Activated CD4-positive, alpha-beta T cell treated with anti-CD3 and anti-CD28 coated beads, Interleukin-2, amount 50 U/mL, for 4 hours (primary cell): ENCODE results near the gene ANKLE2.

Experiments used
- DNase-seq, 2 experiments: peaks; one replicate each; pipeline ENCODE4 v3.0.0-alpha.2; 2020

ANKLE2 gene

DNA sequence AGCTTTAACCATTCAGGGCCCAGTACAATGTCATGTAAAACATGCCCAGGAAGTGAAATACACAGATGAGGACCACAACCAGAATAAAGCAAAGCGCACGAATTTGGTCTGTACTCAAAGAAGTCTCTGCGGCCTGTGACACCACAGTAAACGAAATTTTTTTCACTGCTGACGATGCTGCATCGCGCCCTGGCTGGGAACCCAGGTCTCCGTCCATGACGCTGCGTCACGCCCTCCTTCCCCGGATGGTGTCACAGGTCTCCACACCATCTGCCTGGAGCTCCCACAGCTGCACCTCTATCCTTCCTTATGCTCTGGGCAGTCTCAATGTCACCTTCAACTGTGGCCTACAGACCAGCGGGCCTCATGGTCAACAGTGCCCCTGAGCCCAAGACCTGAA lies 17.8 kb downstream of the ANKLE2 start:
- no peak for DNase-seq

DNA sequence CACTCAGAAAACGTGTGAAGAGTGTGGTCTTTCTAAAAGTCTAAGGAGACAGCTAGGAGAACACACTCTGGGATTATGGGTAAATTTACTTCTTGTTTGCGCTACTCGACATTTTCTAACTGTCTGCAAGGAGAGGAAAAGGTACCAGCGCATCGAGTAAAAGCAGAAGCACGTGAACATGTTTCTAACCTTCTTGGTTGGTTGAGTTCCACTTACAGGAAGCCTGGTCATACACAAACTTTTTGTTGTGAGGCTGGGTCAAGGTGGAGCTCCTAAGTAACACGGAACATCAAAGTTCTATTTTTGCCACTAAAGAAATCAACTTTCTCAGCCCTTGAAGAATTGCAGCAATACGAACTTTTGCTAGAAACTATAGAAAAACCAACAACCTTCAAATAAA lies 20.0 kb downstream of the ANKLE2 start:
- DNase-seq, result no peak

DNA sequence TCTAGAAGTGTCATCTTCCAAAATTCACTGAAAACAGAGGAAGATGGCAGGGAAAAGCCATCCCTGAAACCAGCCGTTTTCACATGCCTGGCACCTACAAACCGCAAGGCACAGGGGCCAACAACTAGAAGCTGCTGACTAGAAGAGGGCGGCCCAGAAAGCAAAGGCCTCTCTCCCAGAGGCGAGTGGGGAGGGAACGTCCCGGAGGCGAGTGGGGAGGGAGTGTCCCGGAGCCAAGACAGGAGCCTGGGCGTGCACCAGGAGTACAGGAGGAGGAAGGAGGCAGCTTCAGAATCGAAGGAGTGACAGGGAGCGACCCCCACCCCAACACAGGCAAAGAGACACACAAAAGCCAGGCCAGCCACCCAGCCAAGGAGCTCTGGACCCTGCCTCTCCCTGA lies 21.0 kb downstream of the ANKLE2 start:
- no peak for DNase-seq

DNA sequence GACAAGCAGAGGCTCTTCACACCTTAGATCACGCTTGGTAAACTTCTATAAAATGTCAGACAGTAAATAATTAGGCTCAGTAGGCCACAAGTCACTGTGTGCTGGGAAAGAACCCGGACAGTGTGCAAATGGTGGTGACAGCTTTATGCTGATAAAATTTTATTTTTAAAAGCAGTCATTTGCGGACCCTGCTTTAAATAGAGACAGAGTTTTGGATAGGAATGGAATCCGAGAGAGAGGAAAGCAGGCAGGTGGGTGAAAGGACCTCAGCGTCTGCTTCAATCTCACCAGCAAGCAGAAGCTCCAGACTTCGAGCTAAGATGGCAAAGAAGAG lies 21.4 kb downstream of the ANKLE2 start:
- no peak for DNase-seq

GRCh38 chr12:132739600-132740312 lies 21.9 kb downstream of the ANKLE2 start:
- DNase-seq, result no peak

- no peak for DNase-seq
Observed at GRCh38 chr12:132736913-132737312, 24.7 kb downstream of the ANKLE2 start.

GRCh38 chr12:132736378-132736777 lies 25.3 kb downstream of the ANKLE2 start:
- no peak for DNase-seq

- DNase-seq, result no peak
Observed at GRCh38 chr12:132735496-132735895, 26.1 kb downstream of the ANKLE2 start.

DNA sequence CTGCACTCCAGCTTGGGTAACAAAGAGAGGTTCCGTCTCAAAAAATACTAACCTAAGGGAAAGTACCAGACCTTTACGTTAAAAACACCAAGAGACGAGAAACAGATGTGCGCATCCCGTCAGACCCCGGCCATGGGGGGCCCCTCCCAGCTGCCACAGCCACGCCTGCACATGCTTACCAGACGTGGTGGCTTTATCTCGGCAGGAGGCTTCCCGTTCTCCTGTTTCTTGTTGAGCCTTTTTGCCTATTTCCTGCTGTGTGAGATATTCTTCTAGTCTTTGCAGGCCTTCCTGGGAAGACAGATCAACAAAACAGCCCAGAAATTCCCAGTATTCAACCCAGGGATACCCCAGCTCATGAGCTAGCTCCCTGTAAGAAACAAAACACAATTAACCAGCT lies 27.4 kb downstream of the ANKLE2 start:
- no peak for DNase-seq

- no peak for DNase-seq
Observed at GRCh38 chr12:132731574-132731973, 30.1 kb downstream of the ANKLE2 start.

GRCh38 chr12:132730353-132730752 lies 31.3 kb downstream of the ANKLE2 start:
- no peak for DNase-seq

DNA sequence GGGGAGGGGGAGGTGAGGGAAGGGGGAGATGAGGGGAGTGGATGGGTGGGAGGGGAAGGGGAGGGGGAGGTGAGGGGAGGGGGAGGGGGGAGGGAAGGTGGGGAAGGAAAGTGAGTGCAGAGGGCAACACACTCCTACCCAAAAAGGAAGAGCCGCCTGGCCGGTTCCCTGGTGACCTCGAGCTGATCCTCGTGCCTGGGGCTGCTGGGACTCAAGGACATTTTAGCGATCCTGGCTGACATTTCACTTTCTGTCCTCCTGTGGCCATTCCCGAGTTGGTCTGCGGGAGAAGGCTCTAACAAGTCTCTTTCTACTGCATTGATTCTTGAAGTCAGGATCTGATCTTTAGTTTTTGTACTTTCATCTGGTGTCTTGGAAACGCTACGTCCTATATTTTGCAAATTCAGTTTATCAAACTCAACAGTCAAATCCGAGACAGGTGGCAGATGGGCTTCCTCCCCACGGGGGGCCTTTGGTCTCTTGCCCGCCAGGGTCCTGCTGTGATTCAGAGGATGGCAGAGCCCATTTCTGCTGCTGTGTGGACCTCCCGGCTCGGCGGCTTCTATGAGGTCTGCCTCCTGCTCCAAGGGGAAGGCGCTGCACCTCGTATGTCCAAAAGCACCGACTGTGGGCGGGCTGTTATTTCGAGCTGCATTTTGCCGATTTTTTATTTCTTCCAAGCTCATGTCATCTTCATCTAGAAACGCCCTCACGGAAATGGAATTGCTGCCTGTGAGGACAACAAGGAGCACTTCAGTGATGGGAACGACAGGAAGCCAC lies 31.9 kb downstream of the ANKLE2 start:
- no peak for DNase-seq

GRCh38 chr12:132728502-132728901 lies 33.1 kb downstream of the ANKLE2 start:
- DNase-seq, result no peak

GRCh38 chr12:132727091-132727794 lies 34.4 kb downstream of the ANKLE2 start:
- DNase-seq, result no peak

DNA sequence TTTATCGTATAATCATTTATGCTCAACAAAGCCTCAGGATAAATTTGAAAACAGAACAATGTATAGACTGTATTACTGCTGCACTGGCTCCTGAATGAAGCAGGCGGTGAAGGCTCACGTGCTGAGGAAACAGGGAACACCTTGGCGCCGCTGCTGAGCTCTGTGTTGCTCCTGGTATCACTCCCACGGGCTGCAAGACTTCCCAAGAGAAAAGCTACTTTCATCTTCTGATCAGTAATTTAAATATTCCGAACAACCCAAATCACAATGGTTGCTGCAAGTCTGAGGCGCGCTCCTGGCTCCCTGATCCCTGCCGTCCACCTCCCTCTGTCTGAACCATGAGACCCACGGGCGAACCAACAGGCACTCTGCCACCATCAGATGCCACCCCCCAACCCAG lies 35.2 kb downstream of the ANKLE2 start:
- no peak for DNase-seq

GRCh38 chr12:132724506-132725241 lies 37.0 kb downstream of the ANKLE2 start:
- no peak for DNase-seq

DNA sequence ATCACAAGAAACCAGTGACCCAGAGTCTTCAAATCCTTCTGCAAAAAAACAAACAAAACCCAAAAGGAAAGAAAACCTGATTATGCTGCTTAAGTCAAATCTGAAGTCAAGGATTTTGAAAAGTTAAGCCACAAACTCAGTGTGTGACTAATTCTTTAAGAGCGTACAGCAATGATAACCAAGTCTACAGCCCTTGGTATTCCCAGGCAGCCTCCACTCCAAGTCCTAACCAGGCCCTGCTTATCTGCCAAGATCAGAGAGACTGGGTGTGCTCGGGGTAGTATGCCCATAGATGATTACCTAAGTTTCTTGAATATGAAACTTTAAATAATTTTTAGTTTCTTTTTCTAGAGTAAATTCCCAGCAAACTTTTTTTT lies 37.9 kb downstream of the ANKLE2 start:
- no peak for DNase-seq

DNA sequence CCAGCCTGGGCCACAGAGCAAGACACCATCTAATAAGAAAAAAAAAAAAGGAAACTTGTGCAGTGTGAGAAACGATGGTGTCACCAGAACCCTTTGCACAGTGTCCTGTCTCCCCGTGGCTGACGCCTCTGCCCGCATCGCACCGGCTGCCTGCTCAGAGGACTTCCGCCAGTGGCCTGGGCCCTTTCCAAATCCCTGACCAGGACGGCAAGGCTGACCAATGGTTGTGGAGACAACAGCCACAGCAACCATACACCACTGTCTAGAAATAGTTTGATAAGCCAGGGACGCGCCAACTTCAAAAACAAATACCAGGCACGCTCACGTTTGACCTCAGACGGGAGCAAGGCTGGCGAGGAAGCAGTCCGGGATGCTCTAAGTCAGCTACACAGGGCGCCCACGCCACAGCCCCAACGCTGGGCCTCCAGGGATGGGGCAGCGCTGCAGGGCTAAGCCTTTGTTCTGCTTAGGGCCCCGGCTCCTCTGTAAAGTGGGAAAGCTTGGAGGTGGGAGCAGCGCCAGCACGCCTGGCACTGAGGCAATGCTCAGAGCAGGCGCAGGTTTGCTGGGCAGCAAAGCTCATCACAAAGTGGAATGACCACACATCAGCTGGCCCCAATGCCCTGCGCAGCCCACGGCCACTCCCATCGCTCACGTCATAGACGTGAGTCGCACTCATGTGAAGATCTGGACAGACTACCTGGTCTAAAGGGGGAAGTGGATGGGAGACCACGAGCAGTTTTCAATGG lies 38.4 kb downstream of the ANKLE2 start:
- no peak for DNase-seq

DNA sequence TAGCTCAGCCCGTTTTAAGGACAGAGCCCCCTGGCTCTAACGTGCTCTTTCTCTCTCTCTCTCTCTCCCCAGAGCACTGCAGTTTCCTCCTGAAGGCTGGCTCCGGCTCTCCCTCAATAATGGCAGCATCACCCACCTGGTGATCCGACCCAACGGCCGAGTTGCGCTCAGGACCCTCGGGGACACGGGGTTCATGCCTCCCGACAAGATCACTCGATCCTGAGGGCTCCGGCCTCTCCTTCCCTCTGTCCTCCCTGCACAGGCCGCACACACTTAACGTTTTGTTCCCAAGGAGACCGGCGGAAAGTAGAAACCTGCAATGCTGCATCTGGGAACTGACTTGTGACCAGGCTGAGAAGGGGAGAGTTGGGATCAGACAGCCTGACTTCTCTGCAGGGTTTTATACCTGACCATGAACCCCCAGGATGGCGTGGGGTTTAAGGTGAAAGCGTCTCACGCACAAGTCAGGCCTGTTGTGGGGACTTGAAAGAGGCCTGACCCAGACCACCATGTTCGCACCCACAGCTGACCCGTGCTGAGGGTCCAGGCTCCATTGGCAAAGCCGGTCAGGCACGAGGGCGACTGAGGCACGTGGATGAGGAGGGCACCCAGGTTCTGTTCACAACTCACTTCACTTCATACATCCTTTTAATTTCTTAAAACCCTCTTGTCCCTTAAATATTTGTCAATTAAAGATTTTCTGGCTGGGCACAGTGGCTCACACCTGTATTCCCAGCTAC lies 40.9 kb downstream of the ANKLE2 start:
- DNase-seq, result no peak

- DNase-seq, result no peak
Observed at GRCh38 chr12:132719954-132720324, 41.7 kb downstream of the ANKLE2 start.

DNA sequence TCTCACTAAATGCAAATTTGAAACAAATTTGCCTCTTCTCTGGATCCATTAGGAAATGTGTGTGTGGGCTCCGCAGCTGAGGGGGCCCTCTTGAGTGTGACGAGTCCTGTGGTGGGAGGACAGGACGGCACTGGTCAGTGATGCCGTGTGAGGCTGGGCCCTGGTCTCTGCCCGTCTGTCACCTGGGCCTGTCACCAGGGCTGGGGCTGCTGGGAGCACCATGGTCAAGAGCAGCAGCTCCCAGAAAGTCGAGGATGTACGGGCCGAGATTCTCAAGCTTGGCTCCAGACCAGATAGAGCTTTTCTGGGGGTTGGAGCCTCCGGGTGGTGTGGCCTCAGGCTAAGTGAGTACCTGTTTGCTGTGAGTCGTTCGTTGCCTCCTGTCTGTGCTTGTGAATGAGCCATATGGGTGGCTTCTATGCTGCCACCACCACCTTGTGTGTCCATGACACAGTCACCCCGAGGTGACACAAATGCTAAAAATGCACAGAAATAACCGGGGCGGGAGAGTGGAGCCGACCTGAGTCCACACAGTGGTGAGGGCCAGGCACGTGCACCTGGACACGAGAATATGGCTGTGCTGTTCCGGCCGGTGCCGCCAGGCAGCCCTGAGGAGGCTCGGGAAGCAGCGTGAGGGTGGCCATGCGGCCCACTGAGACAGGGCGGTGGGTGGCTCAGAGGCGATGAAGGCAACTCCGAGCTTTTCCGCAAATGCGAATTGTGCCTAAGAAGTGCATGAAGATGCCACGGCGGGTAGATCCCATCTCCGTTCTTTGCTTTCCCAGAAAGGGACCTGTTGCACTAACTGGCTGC lies 42.3 kb downstream of the ANKLE2 start:
- no peak for DNase-seq
